GM19328 (cell line): ENCODE results near the gene VILL.

Experiments used
- ATAC-seq: cut with Tn5 transposase; IDR thresholded peaks from one replicate; pipeline ENCODE4 v1.9.1; 2021; ENCODE audit warnings: mild to moderate bottlenecking, moderate library complexity; ENCODE audit not compliant: unreplicated experiment

Gene VILL

GRCh38 chr3:37999836-38000235 is 9.2 kb downstream of the VILL start:
- no peak for ATAC-seq

- ATAC-seq: no peak
These were observed 9.8 kb downstream of the VILL start for GRCh38 chr3:38000242-38000916.

- no peak for ATAC-seq
These were observed 10.4 kb downstream of the VILL start for GRCh38 chr3:38000965-38001455.

GRCh38 chr3:38001456-38002081 is 11.0 kb downstream of the VILL start:
- no peak for ATAC-seq

- no peak for ATAC-seq
These were observed 11.8 kb downstream of the VILL start for GRCh38 chr3:38002291-38002876.

- no peak for ATAC-seq
These were observed 12.4 kb downstream of the VILL start for GRCh38 chr3:38002940-38003339.

GRCh38 chr3:38003371-38003816 is 12.8 kb downstream of the VILL start:
- ATAC-seq: no peak

- no peak for ATAC-seq
These were observed 13.3 kb downstream of the VILL start for GRCh38 chr3:38003817-38004414.

- peak; percentile 45 for ATAC-seq
These were observed 14.0 kb downstream of the VILL start for GRCh38 chr3:38004415-38005075.

- ATAC-seq: no peak
These were observed 14.8 kb downstream of the VILL start for GRCh38 chr3:38005076-38006020.

GRCh38 chr3:38006031-38006430 is 15.4 kb downstream of the VILL start:
- ATAC-seq: no peak

- no peak for ATAC-seq
These were observed 15.9 kb downstream of the VILL start for GRCh38 chr3:38006445-38006995.

- no peak for ATAC-seq
These were observed 17.1 kb downstream of the VILL start for GRCh38 chr3:38007754-38008090.

- ATAC-seq: no peak
These were observed 17.7 kb downstream of the VILL start for GRCh38 chr3:38008191-38008701.

GRCh38 chr3:38008971-38009580 is 18.5 kb downstream of the VILL start:
- no peak for ATAC-seq

GRCh38 chr3:38009807-38010591 is 19.4 kb downstream of the VILL start:
- ATAC-seq: no peak

GRCh38 chr3:38011111-38011510 is 20.5 kb downstream of the VILL start:
- ATAC-seq: no peak

GRCh38 chr3:38015485-38015884 is 24.9 kb downstream of the VILL start:
- ATAC-seq: no peak
